HG03469 (cell line): ENCODE data around the gene MDM4.
"Not testable (repeated sequence)": the region's sequence is repeated elsewhere in the genome, so short reads cannot be mapped to it uniquely, and the experiment has no call there.

Experiments used
- ATAC-seq: cut with Tn5 transposase; IDR thresholded peaks from one replicate; pipeline ENCODE4 v1.9.1; 2021; ENCODE audit warnings: mild to moderate bottlenecking, moderate library complexity, moderate number of reproducible peaks; ENCODE audit not compliant: unreplicated experiment

MDM4 gene

GRCh38 chr1:204560002-204560401, 43.8 kb downstream of the MDM4 start:
- ATAC-seq: not testable (repeated sequence)

GRCh38 chr1:204560590-204561150, 44.5 kb downstream of the MDM4 start:
- no peak for ATAC-seq

GRCh38 chr1:204562075-204562990, 46.1 kb downstream of the MDM4 start:
- ATAC-seq: no peak

GRCh38 chr1:204563307-204563706, 47.1 kb downstream of the MDM4 start:
- no peak for ATAC-seq

- ATAC-seq: no peak
Measured at GRCh38 chr1:204563780-204564179, 47.6 kb downstream of the MDM4 start.

GRCh38 chr1:204564835-204565234, 48.6 kb downstream of the MDM4 start:
- ATAC-seq: peak; percentile 53

GRCh38 chr1:204565617-204566582, 49.7 kb downstream of the MDM4 start:
- no peak for ATAC-seq

- ATAC-seq: no peak
Measured at GRCh38 chr1:204566583-204566955, 50.4 kb downstream of the MDM4 start.

GRCh38 chr1:204567071-204567470, 50.9 kb downstream of the MDM4 start:
- no peak for ATAC-seq

GRCh38 chr1:204568576-204569315, 52.5 kb downstream of the MDM4 start:
- no peak for ATAC-seq

GRCh38 chr1:204569478-204569877, 53.3 kb downstream of the MDM4 start:
- ATAC-seq: no peak

- ATAC-seq: not testable (repeated sequence)
Measured at GRCh38 chr1:204570021-204570420, 53.8 kb downstream of the MDM4 start.

- no peak for ATAC-seq
Measured at GRCh38 chr1:204571128-204571527, 54.9 kb downstream of the MDM4 start.

GRCh38 chr1:204571631-204572030, 55.4 kb downstream of the MDM4 start:
- no peak for ATAC-seq

- no peak for ATAC-seq
Measured at GRCh38 chr1:204572923-204573922, 57.0 kb downstream of the MDM4 start.

GRCh38 chr1:204574016-204574864, 58.0 kb downstream of the MDM4 start:
- ATAC-seq: no peak

- ATAC-seq: no peak
Measured at GRCh38 chr1:204574865-204575163, 58.6 kb downstream of the MDM4 start.
